Common myeloid progenitor, CD34-positive (primary cell): Measurements from ENCODE around the gene MARF1.

Experiments used
- CTCF ChIA-PET: fragments of 350-600 bp; sonication (Branson Sonifier 250); formaldehyde crosslinking; loops from one replicate; lab custom pipeline; 2021; ENCODE audit warnings: antibody characterized with exemption; lab: Charles Lee
- POLR2A ChIA-PET: fragments of 350-600 bp; sonication (Branson Sonifier 250); formaldehyde crosslinking; loops from one replicate; lab custom pipeline; 2021; ENCODE audit warnings: antibody characterized with exemption; lab: Charles Lee
- DNase-seq, 3 donors: peaks; one replicate each; pipeline versions ENCODE4 v3.0.0 to v3.0.0-alpha.2; 2013
- H3K27ac ChIP-seq, 2 experiments: 1 replicate in 1 of 2; 2 replicates in 1 of 2; pipeline ENCODE4 v1.7.0; 2013; ENCODE audit warnings: inconsistent platforms in 2 of 2, low read length in 2 of 2, mild to moderate bottlenecking in 2 of 2, low read depth in 1 of 2, moderate library complexity in 1 of 2; ENCODE audit not compliant: severe bottlenecking in 2 of 2, insufficient read depth in 1 of 2, poor library complexity in 1 of 2
- H3K27me3 ChIP-seq, 5 experiments: replicated peaks in 2 of 5; 1 replicate in 3 of 5; 2 replicates in 2 of 5; pipeline versions ENCODE4 v1.6.1 to v1.7.0; 2013; ENCODE audit warnings: low read length in 4 of 5, mild to moderate bottlenecking in 2 of 5, moderate library complexity in 2 of 5, inconsistent platforms in 1 of 5; ENCODE audit not compliant: insufficient read depth in 5 of 5, control insufficient read depth in 4 of 5
- H3K36me3 ChIP-seq, 4 experiments: 1 replicate in 2 of 4; 2 replicates in 2 of 4; pipeline versions ENCODE4 v1.6.1 to v1.7.0; 2013; ENCODE audit warnings: low read length in 3 of 4, control low read depth in 1 of 4, mild to moderate bottlenecking in 1 of 4; ENCODE audit not compliant: control insufficient read depth in 4 of 4, insufficient read depth in 4 of 4
- H3K4me1 ChIP-seq, 4 experiments: 1 replicate in 3 of 4; 2 replicates in 1 of 4; pipeline versions ENCODE4 v1.6.1 to v1.7.1; 2013; ENCODE audit warnings: low read length in 3 of 4, mild to moderate bottlenecking in 3 of 4, control low read depth in 1 of 4, inconsistent platforms in 1 of 4, moderate library complexity in 1 of 4; ENCODE audit not compliant: control insufficient read depth in 4 of 4, insufficient read depth in 4 of 4; ENCODE audit errors: control extremely low read depth in 1 of 4
- H3K4me3 ChIP-seq, 7 experiments: 1 replicate in 4 of 7; 2 replicates in 3 of 7; pipeline versions ENCODE4 v1.5.1 to v1.7.0; 2013; ENCODE audit warnings: mild to moderate bottlenecking in 7 of 7, low read length in 6 of 7, moderate library complexity in 6 of 7, inconsistent platforms in 2 of 7, low read depth in 2 of 7, control low read depth in 1 of 7; ENCODE audit not compliant: insufficient read depth in 4 of 7, control insufficient read depth in 1 of 7; ENCODE audit errors: extremely low read depth in 1 of 7
- H3K9me3 ChIP-seq, 5 experiments: 1 replicate in 4 of 5; 2 replicates in 1 of 5; pipeline versions ENCODE4 v1.6.1 to v1.7.1; 2013; ENCODE audit warnings: low read length in 4 of 5, mild to moderate bottlenecking in 2 of 5, inconsistent platforms in 1 of 5, low read depth in 1 of 5, moderate library complexity in 1 of 5; ENCODE audit not compliant: control insufficient read depth in 4 of 5, insufficient read depth in 2 of 5; ENCODE audit errors: control extremely low read depth in 1 of 5
- WGBS: methylation state at CpG from one replicate; pipeline ENCODE4 v1.1.5; 2013; ENCODE audit not compliant: insufficient coverage; 5-methylcytosine and 5-hydroxymethylcytosine counted together

The MARF1 gene

GRCh38 chr16:15544405-15544804 lies 98.5 kb downstream of the MARF1 start:
- Histone ChIP-seq H3K9me3 (peaks cover 0 to 12% (median 0%) of the 10 kb centered on the region in 5 experiments), H3K27me3 (no peaks in the 10 kb centered on the region), H3K27ac (no peak overlapping the region), H3K4me3 (no peak overlapping the region), H3K36me3 (peaks cover 0 to 2% (median 0%) of the 10 kb centered on the region in 4 experiments), H3K4me1 (peaks cover 0 to 5% (median 1%) of the 10 kb centered on the region in 4 experiments)
- CTCF ChIA-PET: no interaction called here
- WGBS: 100% methylated on average over 1 of the region's 5 CpGs
- POLR2A ChIA-PET: no interaction called here
- no peak for DNase-seq
